SU-DHL-6 (cell line): ENCODE measurements around the gene NOTCH2.
A peak's percentile ranks its signal among the peaks of the same experiment; 100 is the strongest.

ENCODE experiments used
- H2AFZ ChIP-seq: fragments of 200-600 bp; sonication (generic); 2 replicates; pipeline ENCODE4 v1.6.1; 2014; ENCODE audit warnings: low read depth, mild to moderate bottlenecking, moderate library complexity, mixed read lengths, antibody characterized with exemption, low read length; ENCODE audit not compliant: severe bottlenecking
- H3F3A ChIP-seq: fragments of 200-600 bp; shearing (Covaris generic); 2 replicates; pipeline ENCODE4 v1.6.0; 2016; ENCODE audit warnings: antibody characterized with exemption, mild to moderate bottlenecking; ENCODE audit not compliant: insufficient read depth
- H3K27ac ChIP-seq: fragments of 200-600 bp; sonication (generic); 2 replicates; pipeline ENCODE4 v1.5.1; 2016; ENCODE audit warnings: low read depth, mild to moderate bottlenecking, low read length, moderate library complexity, mixed read lengths
- H3K27me3 ChIP-seq: fragments of 200-600 bp; sonication (generic), shearing (Covaris generic); 2 replicates; pipeline ENCODE4 v1.6.0; 2014; ENCODE audit warnings: mild to moderate bottlenecking, low read length
- H3K36me3 ChIP-seq: fragments of 200-600 bp; sonication (generic); 2 replicates; pipeline ENCODE4 v1.6.1; 2014; ENCODE audit warnings: mild to moderate bottlenecking, low read length, mixed read lengths
- H3K4me2 ChIP-seq: fragments of 300-600, 200-600 bp; shearing (Covaris generic), sonication (generic); 2 replicates; pipeline ENCODE4 v1.6.0; 2014; ENCODE audit warnings: low read length, low read depth, mild to moderate bottlenecking; ENCODE audit not compliant: poor library complexity, severe bottlenecking
- H3K4me3 ChIP-seq: fragments of 200-600 bp; sonication (generic); 2 replicates; pipeline ENCODE4 v1.5.1; 2014; ENCODE audit warnings: antibody characterized with exemption, low read length, mild to moderate bottlenecking, mixed read lengths; ENCODE audit not compliant: insufficient read depth, poor library complexity, severe bottlenecking
- H3K79me2 ChIP-seq: fragments of 200-600 bp; sonication (generic); 2 replicates; pipeline ENCODE4 v1.6.1; 2014; ENCODE audit warnings: mild to moderate bottlenecking, low read length, moderate library complexity; ENCODE audit not compliant: insufficient read depth
- H3K9ac ChIP-seq: fragments of 200-600 bp; sonication (generic); 2 replicates; pipeline ENCODE4 v1.7.0; 2014; ENCODE audit warnings: mild to moderate bottlenecking, low read length
- H3K9me2 ChIP-seq: fragments of 200-600 bp; sonication (generic); replicated peaks from 2 replicates; pipeline ENCODE4 v1.6.1; 2014; ENCODE audit warnings: low read length; ENCODE audit not compliant: insufficient read depth
- H3K9me3 ChIP-seq: fragments of 200-600 bp; sonication (generic); 2 replicates; pipeline ENCODE4 v1.6.1; 2014; ENCODE audit warnings: low read length, mixed read lengths; ENCODE audit not compliant: insufficient read depth
- H4K20me1 ChIP-seq: fragments of 200-600 bp; sonication (generic); 2 replicates; pipeline ENCODE4 v1.6.1; 2014; ENCODE audit warnings: low read depth, mild to moderate bottlenecking, antibody characterized with exemption, low read length, moderate library complexity, mixed read lengths
- CTCF ChIP-seq: fragments of 200-600 bp; sonication (generic); IDR thresholded peaks from one replicate; pipeline ENCODE4 v1.5.1; 2017; ENCODE audit warnings: antibody characterized with exemption, mild to moderate bottlenecking, low read length, moderate library complexity; ENCODE audit not compliant: insufficient read depth, poor library complexity, severe bottlenecking
- EZH2phosphoT487 ChIP-seq: fragments of 200-600 bp; sonication (generic), shearing (Covaris generic); conservative IDR thresholded peaks from 2 replicates; pipeline ENCODE4 v1.6.1; 2018; ENCODE audit warnings: mild to moderate bottlenecking, antibody characterized with exemption, low read length, moderate library complexity, mixed read lengths

Gene NOTCH2

GRCh38 chr1:119968068-119968492, 101.4 kb downstream of the NOTCH2 start:
- H3K9me2 ChIP-seq: no peaks in the 10 kb centered on the region
- no peaks in the 10 kb centered on the region for H3F3A ChIP-seq
- no peak overlapping the region for H2AFZ ChIP-seq
- no peaks in the 10 kb centered on the region for H3K9me3 ChIP-seq
- H3K4me3 ChIP-seq: no peak overlapping the region
- H3K27me3 ChIP-seq: no peaks in the 10 kb centered on the region
- H3K27ac ChIP-seq: no peak overlapping the region
- no peaks in the 10 kb centered on the region for H3K36me3 ChIP-seq
- H3K79me2 ChIP-seq: no peaks in the 10 kb centered on the region
- H3K4me2 ChIP-seq: no peak overlapping the region
- no peaks in the 10 kb centered on the region for H4K20me1 ChIP-seq
- no peak overlapping the region for H3K9ac ChIP-seq
- peak; percentile 88 for TF ChIP-seq CTCF
- no peak for TF ChIP-seq EZH2phosphoT487

GRCh38 chr1:119966681-119967080, 102.8 kb downstream of the NOTCH2 start:
- no peak overlapping the region for H2AFZ ChIP-seq
- H3K36me3 ChIP-seq: no peaks in the 10 kb centered on the region
- H3K4me3 ChIP-seq: no peak overlapping the region
- no peaks in the 10 kb centered on the region for H3K9me2 ChIP-seq
- H3F3A ChIP-seq: no peaks in the 10 kb centered on the region
- H3K9me3 ChIP-seq: no peaks in the 10 kb centered on the region
- H4K20me1 ChIP-seq: no peaks in the 10 kb centered on the region
- H3K27ac ChIP-seq: no peak overlapping the region
- H3K4me2 ChIP-seq: no peak overlapping the region
- H3K79me2 ChIP-seq: no peaks in the 10 kb centered on the region
- TF ChIP-seq CTCF (no peak), EZH2phosphoT487 (no peak)
- H3K9ac ChIP-seq: no peak overlapping the region
- no peaks in the 10 kb centered on the region for H3K27me3 ChIP-seq

GRCh38 chr1:119966020-119966419, 103.4 kb downstream of the NOTCH2 start:
- Histone ChIP-seq H2AFZ (no peak overlapping the region), H3K9ac (no peak overlapping the region), H3K9me2 (no peaks in the 10 kb centered on the region), H3F3A (no peaks in the 10 kb centered on the region), H3K79me2 (no peaks in the 10 kb centered on the region), H3K4me3 (no peak overlapping the region), H3K27ac (no peak overlapping the region), H3K27me3 (no peaks in the 10 kb centered on the region), H4K20me1 (no peaks in the 10 kb centered on the region), H3K36me3 (no peaks in the 10 kb centered on the region), H3K4me2 (no peak overlapping the region), H3K9me3 (no peaks in the 10 kb centered on the region)
- TF ChIP-seq EZH2phosphoT487 (no peak), CTCF (no peak)
